Lower leg skin (tissue), 3 donors: ENCODE measurements around the gene PIGS.

Experiments used
- POLR2A ChIP-seq, 2 donors: fragments of 450-650 bp; IDR thresholded peaks; one replicate each; pipeline ENCODE4 v1.6.1; 2016 to 2017; ENCODE audit warnings: antibody characterized with exemption in 2 of 2, mild to moderate bottlenecking in 1 of 2, moderate library complexity in 1 of 2
- TF ChIP-seq, protein P1 (sequence below), 3 donors: fragments of 450-650 bp; IDR thresholded peaks; one replicate each; pipeline ENCODE4 v1.5.1; 2016; ENCODE audit warnings: antibody characterized with exemption in 3 of 3, mild to moderate bottlenecking in 3 of 3, moderate library complexity in 2 of 3

DNA sequence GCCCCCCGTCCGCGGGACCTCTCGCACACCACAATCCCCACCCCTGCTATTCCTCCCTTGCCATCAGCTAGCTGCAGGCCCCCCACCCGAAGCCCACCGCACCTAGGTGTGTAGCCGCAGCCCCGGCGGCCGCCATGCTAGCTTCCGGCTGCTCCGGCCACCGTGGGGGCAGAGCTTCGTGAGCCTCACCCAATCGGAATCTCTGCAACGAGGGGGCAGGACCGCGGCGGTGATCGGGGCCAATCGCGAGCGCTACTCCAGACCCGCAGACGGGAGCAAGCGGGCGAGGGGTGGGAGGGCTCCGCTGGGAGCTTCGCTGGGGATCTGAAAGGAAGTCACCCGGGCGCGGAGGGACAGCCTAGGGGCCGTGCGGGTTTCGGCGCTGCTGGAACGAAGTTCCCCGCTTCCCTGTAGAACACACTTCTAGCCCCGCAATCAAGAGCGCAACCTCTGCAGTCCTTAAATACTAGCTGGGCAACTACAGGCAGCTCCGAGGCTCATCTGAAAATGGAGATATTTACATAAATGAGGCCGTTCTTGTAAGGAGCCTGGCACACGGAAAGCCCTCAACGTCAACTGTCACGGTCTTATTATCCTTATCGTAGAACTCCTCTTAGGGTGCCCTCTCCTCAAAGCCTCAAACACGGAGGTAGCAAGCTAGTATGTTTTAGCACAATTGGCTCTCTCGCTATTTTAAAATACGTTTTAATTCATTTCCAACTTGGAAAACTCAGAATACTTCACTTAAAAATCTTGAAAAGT is at the start of gene PIGS:
- TF ChIP-seq, protein P1, sequence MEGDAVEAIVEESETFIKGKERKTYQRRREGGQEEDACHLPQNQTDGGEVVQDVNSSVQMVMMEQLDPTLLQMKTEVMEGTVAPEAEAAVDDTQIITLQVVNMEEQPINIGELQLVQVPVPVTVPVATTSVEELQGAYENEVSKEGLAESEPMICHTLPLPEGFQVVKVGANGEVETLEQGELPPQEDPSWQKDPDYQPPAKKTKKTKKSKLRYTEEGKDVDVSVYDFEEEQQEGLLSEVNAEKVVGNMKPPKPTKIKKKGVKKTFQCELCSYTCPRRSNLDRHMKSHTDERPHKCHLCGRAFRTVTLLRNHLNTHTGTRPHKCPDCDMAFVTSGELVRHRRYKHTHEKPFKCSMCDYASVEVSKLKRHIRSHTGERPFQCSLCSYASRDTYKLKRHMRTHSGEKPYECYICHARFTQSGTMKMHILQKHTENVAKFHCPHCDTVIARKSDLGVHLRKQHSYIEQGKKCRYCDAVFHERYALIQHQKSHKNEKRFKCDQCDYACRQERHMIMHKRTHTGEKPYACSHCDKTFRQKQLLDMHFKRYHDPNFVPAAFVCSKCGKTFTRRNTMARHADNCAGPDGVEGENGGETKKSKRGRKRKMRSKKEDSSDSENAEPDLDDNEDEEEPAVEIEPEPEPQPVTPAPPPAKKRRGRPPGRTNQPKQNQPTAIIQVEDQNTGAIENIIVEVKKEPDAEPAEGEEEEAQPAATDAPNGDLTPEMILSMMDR (IDR thresholded peaks at IDR 0.05) = no peak
- peak in 1 of 2 donors; percentile 3 for TF ChIP-seq POLR2A (IDR thresholded peaks at IDR 0.05)
